Fibroblast of mammary gland (primary cell): ENCODE data around the gene C20orf144.

Experiments
- DNase-seq: peaks from one replicate; pipeline ENCODE4 v3.0.0-alpha.2; 2010; ENCODE audit warnings: low read depth
- H3K4me3 ChIP-seq: 2 replicates; pipeline ENCODE4 v1.5.1; 2011; ENCODE audit warnings: low read depth, mild to moderate bottlenecking, low read length, moderate library complexity; ENCODE audit not compliant: control insufficient read depth
- TF ChIP-seq, protein P1 (sequence below): conservative IDR thresholded peaks from 2 replicates; pipeline ENCODE4 v1.5.1; 2011; ENCODE audit warnings: low read depth, low read length, inconsistent platforms; ENCODE audit not compliant: control insufficient read depth, insufficient read depth

Gene C20orf144

GRCh38 chr20:33649201-33649681 lies 12.9 kb upstream of the C20orf144 start:
- TF ChIP-seq, protein P1, sequence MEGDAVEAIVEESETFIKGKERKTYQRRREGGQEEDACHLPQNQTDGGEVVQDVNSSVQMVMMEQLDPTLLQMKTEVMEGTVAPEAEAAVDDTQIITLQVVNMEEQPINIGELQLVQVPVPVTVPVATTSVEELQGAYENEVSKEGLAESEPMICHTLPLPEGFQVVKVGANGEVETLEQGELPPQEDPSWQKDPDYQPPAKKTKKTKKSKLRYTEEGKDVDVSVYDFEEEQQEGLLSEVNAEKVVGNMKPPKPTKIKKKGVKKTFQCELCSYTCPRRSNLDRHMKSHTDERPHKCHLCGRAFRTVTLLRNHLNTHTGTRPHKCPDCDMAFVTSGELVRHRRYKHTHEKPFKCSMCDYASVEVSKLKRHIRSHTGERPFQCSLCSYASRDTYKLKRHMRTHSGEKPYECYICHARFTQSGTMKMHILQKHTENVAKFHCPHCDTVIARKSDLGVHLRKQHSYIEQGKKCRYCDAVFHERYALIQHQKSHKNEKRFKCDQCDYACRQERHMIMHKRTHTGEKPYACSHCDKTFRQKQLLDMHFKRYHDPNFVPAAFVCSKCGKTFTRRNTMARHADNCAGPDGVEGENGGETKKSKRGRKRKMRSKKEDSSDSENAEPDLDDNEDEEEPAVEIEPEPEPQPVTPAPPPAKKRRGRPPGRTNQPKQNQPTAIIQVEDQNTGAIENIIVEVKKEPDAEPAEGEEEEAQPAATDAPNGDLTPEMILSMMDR = no peak
- no peak overlapping the region for H3K4me3 ChIP-seq

DNA sequence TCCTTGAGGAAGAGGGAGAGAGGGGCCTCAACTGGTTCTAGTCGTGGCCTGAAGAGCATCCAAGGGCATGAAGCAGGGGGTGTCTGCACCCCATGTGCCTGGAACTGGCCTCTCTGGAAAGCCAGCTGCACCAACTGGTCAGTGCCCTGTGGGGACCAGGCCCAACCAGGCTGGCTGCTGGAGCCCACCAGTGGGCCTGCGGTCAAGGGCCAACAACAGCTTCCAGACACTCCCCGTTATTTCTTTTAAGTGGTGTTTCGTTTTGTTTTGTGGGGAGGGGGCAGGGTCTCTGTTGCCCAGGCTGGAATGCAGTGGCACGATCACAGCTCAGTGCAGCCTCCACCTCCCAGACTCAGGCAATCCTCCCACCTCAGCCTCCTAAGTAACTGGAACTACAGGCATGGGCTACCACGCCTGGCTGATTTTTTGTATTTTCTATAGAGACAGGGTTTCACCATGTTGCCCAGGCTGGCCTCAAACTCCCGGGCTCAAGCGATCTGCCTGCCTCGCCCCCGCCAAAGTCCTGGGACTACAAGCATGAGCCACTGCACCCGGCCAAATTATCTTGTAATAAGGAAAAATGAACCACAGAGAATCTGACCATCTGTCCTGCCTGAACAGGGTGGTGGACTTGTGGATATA lies 11.9 kb upstream of the C20orf144 start:
- TF ChIP-seq, protein P1 = no peak
- DNase-seq = no peak
- no peak overlapping the region for H3K4me3 ChIP-seq

More at GRCh38 chr20:33649201-33649681, 12.9 kb upstream of the C20orf144 start:
- peak; percentile 33 for DNase-seq

DNA sequence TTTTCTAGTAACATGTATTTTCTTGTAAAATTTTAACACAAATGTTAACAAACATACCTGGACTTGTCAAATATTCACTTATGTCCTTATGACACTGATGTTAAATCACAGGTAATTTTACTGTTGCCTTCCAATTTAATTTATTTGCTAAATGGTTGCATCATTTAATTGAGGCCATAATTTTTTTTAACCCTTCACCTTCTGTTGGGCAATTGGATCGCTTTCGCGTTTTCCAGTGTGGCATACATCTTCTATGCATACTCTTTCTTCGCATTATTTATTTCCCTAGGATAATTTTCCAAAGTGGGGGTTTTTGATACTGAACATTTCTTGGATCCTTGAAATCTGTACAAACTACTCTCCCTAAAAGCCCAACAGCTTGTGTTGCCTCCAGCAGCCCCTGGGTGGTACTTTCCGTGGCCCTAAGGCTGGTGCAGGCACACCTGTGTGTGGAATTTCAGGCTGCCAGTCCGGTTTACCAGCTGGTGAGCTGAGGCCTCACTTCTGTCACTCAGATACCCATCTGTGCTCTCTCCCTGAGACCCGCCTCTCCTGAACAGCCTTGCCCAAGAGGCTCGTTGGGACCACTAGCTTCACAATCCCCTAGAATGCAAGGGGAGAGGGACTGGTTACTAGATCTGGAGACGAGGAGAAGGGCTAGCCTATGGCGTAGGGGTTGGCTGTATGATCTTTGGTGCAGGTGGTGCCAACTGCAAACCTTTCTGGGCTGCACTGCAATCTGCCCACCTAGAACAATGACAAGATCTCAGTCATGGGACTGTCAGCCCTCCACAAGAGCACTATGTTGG lies 11.2 kb upstream of the C20orf144 start:
- no peak overlapping the region for H3K4me3 ChIP-seq
- TF ChIP-seq, protein P1 = no peak
- DNase-seq = no peak

DNA sequence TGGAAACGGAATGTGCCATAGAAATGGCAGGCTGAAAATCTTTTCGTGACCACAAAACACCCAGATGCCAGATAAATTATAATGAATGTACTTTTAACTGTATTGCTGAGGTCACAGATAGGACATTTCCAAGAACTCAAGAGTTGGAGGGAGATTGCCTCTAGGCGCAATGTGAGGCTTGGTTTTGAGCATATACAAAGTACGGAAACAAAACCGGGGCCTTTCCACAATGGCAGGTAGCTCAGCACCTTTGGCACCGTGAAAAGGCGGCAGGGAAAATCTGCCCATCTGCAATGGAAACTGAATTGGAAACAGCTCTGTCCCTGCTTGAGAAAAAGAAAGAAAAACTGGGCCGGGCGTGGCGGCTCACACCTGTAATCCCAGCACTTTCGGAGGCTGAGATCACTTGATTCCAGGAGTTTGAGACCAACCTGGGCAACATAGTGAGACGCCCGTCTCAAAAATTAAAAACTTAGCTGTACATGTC lies 10.5 kb upstream of the C20orf144 start:
- no peak overlapping the region for H3K4me3 ChIP-seq
- no peak for DNase-seq
- TF ChIP-seq, protein P1 = no peak

DNA sequence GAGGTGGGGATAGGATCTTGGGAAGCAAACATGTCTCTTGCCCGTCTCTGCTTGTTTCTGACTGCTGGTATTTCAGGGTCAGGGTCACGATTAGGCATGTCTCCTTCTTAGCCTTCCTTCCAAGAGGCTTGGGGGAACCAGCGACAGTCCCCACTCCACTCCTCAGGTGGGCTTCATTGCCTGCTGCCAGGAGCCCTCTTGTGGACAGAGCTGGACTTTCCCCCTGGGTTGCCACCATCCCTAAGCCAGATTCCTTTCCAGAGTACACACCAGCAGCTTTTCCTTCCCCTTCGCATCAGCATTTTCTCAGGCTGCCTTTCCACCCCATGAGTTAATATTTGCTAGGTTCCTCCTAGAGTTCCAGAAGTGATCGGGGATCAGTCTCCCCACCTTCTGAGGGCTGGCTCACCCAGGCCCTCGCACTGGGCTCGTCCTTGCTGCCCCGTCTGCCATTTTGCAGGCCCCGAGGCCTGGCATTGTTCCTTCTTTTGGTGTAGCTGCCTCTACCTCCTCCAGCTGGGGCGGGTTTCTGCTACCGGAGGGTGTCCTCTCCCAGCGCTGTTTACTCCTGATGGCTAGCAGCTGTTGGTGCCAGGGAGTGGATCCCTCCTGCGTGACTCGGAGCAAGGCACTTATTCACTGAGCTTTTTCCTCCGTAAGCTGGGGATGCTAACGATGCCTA lies 8.8 kb upstream of the C20orf144 start:
- H3K4me3 ChIP-seq = peak overlapping the region; percentile 9
- TF ChIP-seq, protein P1 = peak; percentile 96
- DNase-seq = peak; percentile 72

DNA sequence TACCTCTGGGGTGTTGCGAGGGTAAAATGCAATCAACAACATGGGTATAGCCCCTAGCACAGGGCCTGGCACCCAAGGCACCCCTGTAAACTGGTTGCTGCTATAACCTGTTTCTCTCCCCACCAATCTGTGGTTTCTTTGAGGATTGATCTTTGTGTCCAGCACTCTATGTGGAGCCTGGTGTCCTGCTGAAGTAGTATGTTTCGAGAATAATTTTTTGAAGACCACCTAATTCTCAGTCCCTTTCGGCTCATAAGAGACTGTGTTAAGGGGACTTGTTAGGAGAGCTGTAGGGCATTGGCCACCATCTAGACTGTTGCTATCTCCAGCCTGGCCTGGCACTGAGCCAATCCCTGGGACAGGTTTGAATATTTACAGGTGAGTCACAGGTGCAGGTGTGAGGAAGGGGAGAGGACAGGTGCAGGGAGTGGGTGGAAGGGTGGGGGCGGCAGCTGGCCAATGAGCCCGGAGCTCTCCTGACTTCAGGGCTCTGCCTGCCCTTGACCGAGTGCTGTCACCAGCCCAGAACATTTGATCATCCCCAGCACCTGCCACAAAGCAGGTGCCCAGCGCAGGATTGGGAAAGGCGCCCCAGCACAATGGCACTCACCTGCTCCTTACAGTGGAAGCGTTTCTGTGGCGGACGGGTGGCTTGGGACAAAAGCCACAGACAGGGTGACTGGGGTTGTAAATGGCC lies 8.1 kb upstream of the C20orf144 start:
- no peak for DNase-seq
- TF ChIP-seq, protein P1 = no peak
- H3K4me3 ChIP-seq = no peak overlapping the region
